PC-3 (cell line): Measurements from ENCODE around the gene MT1A. TPM values are rescaled to one million over a fixed set of nuclear protein-coding genes. Genes with fewer than 3 reads are reported as not detected.

Source experiments
- ATAC-seq: fragments of 200-7000 bp; cut with Tn5 transposase; 2 replicates; pipeline ENCODE4 v1.9.1; 2020; ENCODE audit warnings: mild to moderate bottlenecking, moderate library complexity
- BruUV-seq: library from RNA; stranded (reverse); fragments of 400-500 nt; replicated peaks from 2 replicates; lab custom pipeline; 2021; lab: Mats Ljungman, UMichigan
- CTCF ChIA-PET: fragments of 300-600 bp; sonication (Branson Sonifier 250); formaldehyde crosslinking; loops from one replicate; lab custom pipeline; 2022; ENCODE audit warnings: antibody characterized with exemption; lab: Charles Lee
- POLR2A ChIA-PET: fragments of 300-600 bp; sonication (Branson Sonifier 250); formaldehyde crosslinking; loops from one replicate; lab custom pipeline; 2022; ENCODE audit warnings: antibody characterized with exemption; ENCODE audit not compliant: unreplicated experiment; lab: Charles Lee
- DNase-seq: peaks from one replicate; pipeline ENCODE4 v3.0.0-alpha.2; 2015
- H2AFZ ChIP-seq: fragments of 300-600 bp; sonication (generic); 2 replicates; pipeline ENCODE4 v1.6.0; 2016; ENCODE audit warnings: antibody characterized with exemption, low read length
- H3F3A ChIP-seq: fragments of 300-600 bp; sonication (generic); one replicate; pipeline ENCODE4 v1.6.0; 2017; ENCODE audit warnings: antibody characterized with exemption, low read length, control low read depth, mild to moderate bottlenecking; ENCODE audit not compliant: unreplicated experiment
- H3K27ac ChIP-seq: fragments of 300-600 bp; sonication (generic); 2 replicates; pipeline ENCODE4 v1.5.1; 2016; ENCODE audit warnings: mild to moderate bottlenecking, low read length
- H3K27me3 ChIP-seq: fragments of 300-600 bp; sonication (generic); 2 replicates; pipeline ENCODE4 v1.6.1; 2016; ENCODE audit warnings: low read length, mixed read lengths
- H3K36me3 ChIP-seq: fragments of 300-600 bp; sonication (generic); 2 replicates; pipeline ENCODE4 v1.6.1; 2016; ENCODE audit warnings: low read depth, mixed run types, low read length, mixed read lengths
- H3K4me1 ChIP-seq: fragments of 300-600 bp; sonication (generic); 2 replicates; pipeline ENCODE4 v1.5.1; 2016; ENCODE audit warnings: low read length; ENCODE audit not compliant: insufficient read depth
- H3K4me2 ChIP-seq: fragments of 300-600 bp; sonication (generic); 2 replicates; pipeline ENCODE4 v1.6.0; 2016; ENCODE audit warnings: low read length
- H3K4me3 ChIP-seq: fragments of 300-600 bp; sonication (generic); 2 replicates; pipeline ENCODE4 v1.5.1; 2016; ENCODE audit warnings: mild to moderate bottlenecking, low read length, mixed read lengths
- H3K79me2 ChIP-seq: fragments of 300-600 bp; sonication (generic); 2 replicates; pipeline ENCODE4 v1.6.1; 2017; ENCODE audit warnings: low read length, mixed read lengths
- H3K9ac ChIP-seq: fragments of 300-600 bp; sonication (generic); 2 replicates; pipeline ENCODE4 v1.6.0; 2016; ENCODE audit warnings: mild to moderate bottlenecking, low read length
- H3K9me2 ChIP-seq: fragments of 300-600 bp; sonication (generic); replicated peaks from 2 replicates; pipeline ENCODE4 v1.6.1; 2016; ENCODE audit warnings: mixed run types, low read length, mixed read lengths
- H3K9me3 ChIP-seq: fragments of 300-600 bp; sonication (generic); 2 replicates; pipeline ENCODE4 v1.6.1; 2016; ENCODE audit warnings: low read length, mixed read lengths
- H4K20me1 ChIP-seq: fragments of 300-600 bp; sonication (generic); 2 replicates; pipeline ENCODE4 v1.6.1; 2016; ENCODE audit warnings: low read length, mixed read lengths
- CTCF ChIP-seq: fragments of 300-600 bp; sonication (generic); conservative IDR thresholded peaks from 2 replicates; pipeline ENCODE4 v1.5.1; 2017; ENCODE audit warnings: antibody characterized with exemption, low read depth, mild to moderate bottlenecking, low read length
- EZH2 ChIP-seq: fragments of 300-600 bp; sonication (generic); IDR thresholded peaks from one replicate; pipeline ENCODE4 v1.6.1; 2017; ENCODE audit warnings: antibody characterized with exemption, mild to moderate bottlenecking, low read length; ENCODE audit not compliant: unreplicated experiment
- EZH2phosphoT487 ChIP-seq: fragments of 300-600 bp; sonication (generic); IDR thresholded peaks from 2 replicates; pipeline ENCODE4 v1.6.1; 2018; ENCODE audit warnings: mild to moderate bottlenecking, antibody characterized with exemption, low read length, borderline replicate concordance
- intact Hi-C: fragments of 100-400 bp; cut with micrococcal nuclease; formaldehyde crosslinking; loops from 2 replicates; pipeline ENCODE4 v1.9.0; 2023
- total RNA-seq: library from RNA; depleted of rRNA; stranded (reverse); fragments of >200 nt; gene quantifications from 2 replicates; pipeline ENCODE4 v1.2.3, GENCODE V29; 2014

Gene MT1A
- total RNA-seq, 1 experiment from 2014 or later = not detected

DNA sequence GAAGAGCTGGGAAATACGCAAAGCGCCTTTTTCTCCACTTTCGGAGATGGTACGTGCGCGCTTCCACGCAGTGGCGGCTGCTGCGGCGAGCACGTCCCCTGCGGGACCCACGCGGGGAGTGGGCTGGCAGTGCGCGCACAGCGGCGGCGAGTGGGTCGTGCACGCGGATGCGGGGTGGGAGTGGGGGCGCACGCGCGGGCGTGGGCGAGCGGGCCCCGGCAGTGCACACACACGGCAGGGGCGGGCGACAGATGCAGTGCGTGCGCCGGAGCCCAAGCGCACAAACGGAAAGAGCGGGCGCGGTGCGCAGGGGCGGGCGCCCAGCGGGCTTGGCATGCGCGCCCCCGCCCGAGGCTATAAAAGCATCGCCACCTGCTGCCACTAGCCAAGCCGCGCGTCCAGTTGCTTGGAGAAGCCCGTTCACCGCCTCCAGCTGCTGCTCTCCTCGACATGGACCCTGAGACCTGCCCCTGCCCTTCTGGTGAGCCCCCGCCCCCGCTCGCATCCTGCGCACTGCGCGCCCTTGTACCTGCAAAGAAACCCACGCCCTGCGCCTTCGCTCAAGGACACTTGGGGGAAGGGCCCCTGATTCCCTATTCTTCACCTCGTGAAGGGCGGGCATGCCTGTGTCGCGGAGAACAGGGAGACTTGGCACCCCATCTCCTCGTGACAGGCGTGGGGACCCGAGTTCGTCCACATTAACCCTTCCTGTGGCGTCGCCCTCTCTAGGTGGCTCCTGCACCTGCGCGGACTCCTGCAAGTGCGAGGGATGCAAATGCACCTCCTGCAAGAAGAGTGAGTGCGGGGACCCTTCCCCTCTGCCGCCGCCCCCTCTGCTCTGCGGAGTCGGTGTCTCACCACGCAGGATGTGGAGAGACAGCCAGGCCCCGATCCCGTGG lies 49.1 kb upstream of the MT1A start, which contains the start of gene MT3:
MT3 (plus strand) TSS at position 388 of the 899 bp plus-strand sequence; CDS start at position 451, 63 bp downstream.
- Histone ChIP-seq H3K9me3 (no peaks in the 10 kb centered on the region), H3K4me3 (peak within 1 kb of the TSS; percentile 49), H4K20me1 (no peaks in the 10 kb centered on the region), H3K9me2 (no peaks in the 10 kb centered on the region), H3K27ac (no peak within 1 kb of the TSS), H3K4me2 (peak within 1 kb of the TSS; percentile 76), H3K27me3 (0 out of 2 replicates have a peak, but pooled peaks cover 5% of the 10 kb centered on the region), H3K79me2 (no peaks in the 10 kb centered on the region), H2AFZ (no peak within 1 kb of the TSS), H3K36me3 (no peaks in the 10 kb centered on the region), H3K4me1 (no peaks in the 10 kb centered on the region), H3K9ac (no peak within 1 kb of the TSS), H3F3A (no peaks in the 10 kb centered on the region)
- ChIA-PET CTCF (no interaction called here), POLR2A (no interaction called here)
- intact Hi-C loops = no loop called here
- TF ChIP-seq CTCF (no peak), EZH2phosphoT487 (0 out of 2 replicates have a peak, but pooled peaks have one; percentile 50)
- BruUV-seq = no TSS peak
- DNase-seq (peak; percentile 19), ATAC-seq (peak; percentile 33)

DNA sequence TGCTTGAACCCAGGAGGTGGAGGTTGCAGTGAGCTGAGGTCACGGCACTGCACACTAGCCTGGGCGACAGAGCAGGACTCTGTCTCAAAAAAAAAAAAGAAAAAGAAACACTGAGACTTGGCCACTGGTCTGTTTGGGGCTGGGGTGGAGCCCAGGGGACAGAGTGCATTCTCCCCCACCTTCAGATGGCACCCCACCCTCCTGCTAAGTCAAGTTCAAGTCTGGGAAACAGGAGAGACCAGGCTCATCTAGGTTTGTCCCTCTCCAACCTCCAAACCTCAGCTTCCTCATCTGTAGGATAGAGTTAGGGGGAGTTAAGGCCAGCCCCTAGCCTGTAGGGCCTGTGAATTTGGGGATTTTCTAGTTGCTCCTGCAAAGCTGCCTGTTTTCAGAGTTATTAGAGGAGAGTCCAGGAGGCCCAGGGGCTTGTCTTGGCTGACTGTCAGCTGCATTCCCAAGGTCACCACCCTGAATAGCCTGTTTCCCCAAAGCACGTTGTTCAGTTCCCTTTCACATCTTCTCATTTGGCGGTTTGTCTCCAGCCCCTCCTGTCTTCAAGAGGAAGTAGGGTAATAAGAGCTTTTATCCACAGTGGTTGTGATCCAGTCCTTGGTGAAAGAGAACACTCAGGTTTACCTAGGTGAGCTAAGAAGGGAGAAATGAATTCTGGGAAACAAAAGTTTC lies 46.9 kb upstream of the MT1A start:
- Histone ChIP-seq H3K9me2 (no peaks in the 10 kb centered on the region), H3K79me2 (no peaks in the 10 kb centered on the region), H3F3A (no peaks in the 10 kb centered on the region), H4K20me1 (no peaks in the 10 kb centered on the region), H2AFZ (no peak overlapping the region), H3K27me3 (0 out of 2 replicates have a peak, but pooled peaks cover 5% of the 10 kb centered on the region), H3K27ac (no peak overlapping the region), H3K9me3 (no peaks in the 10 kb centered on the region), H3K9ac (no peak overlapping the region), H3K36me3 (no peaks in the 10 kb centered on the region), H3K4me1 (no peaks in the 10 kb centered on the region), H3K4me3 (no peak overlapping the region), H3K4me2 (no peak overlapping the region)
- DNase-seq (no peak), ATAC-seq (no peak)
- TF ChIP-seq CTCF (no peak), EZH2 (no peak), EZH2phosphoT487 (no peak)
- BruUV-seq = no TSS peak
- intact Hi-C loops = no loop called here
- CTCF ChIA-PET = no interaction called here
- POLR2A ChIA-PET = interaction anchor here (0.6 kb wide), 1 partner anchor 215 kb away, joined by 4 read pairs; no protein-coding TSS in a partner anchor
